HL-60 (cell line): ENCODE measurements around the gene CRBN.

ENCODE experiments used
- GABPA ChIP-seq: IDR thresholded peaks from 2 replicates; pipeline ENCODE4 v1.6.1; 2012; ENCODE audit warnings: low read depth
- POLR2AphosphoS5 ChIP-seq: IDR thresholded peaks from 2 replicates; pipeline ENCODE4 v1.6.1; 2012; ENCODE audit warnings: low read depth
- SPI1 ChIP-seq: IDR thresholded peaks from 2 replicates; pipeline ENCODE4 v1.6.1; 2012; ENCODE audit warnings: low read depth, mild to moderate bottlenecking, borderline replicate concordance
- TF ChIP-seq, protein P1 (sequence below): IDR thresholded peaks from one replicate; pipeline ENCODE4 v1.5.1; 2011; ENCODE audit warnings: low read length, control low read depth, inconsistent platforms; ENCODE audit not compliant: insufficient read depth
- TF ChIP-seq, protein P2 (sequence below): IDR thresholded peaks from 2 replicates; pipeline ENCODE4 v1.6.1; 2012; ENCODE audit warnings: low read depth; ENCODE audit not compliant: insufficient replicate concordance

DNA sequence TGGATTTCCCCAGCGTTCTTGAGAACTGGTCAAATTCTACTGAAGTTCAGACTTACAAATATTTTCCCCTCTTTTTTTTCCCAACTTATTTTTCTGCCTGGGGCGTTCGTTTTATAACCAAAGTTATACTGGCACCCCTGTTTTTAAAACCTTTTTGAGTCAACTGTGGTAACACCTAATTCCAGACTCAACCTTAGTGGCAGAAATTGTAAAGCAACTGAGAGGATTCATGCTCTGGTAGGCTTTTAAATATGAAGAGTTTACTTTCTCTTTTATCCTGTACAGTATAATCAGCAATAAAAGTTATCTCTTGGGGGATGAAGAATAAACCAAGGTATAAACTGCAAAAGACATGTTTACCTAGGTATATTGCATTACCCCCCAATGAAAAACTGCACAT, 71.6 kb downstream of the CRBN start:
- TF ChIP-seq, protein P1, sequence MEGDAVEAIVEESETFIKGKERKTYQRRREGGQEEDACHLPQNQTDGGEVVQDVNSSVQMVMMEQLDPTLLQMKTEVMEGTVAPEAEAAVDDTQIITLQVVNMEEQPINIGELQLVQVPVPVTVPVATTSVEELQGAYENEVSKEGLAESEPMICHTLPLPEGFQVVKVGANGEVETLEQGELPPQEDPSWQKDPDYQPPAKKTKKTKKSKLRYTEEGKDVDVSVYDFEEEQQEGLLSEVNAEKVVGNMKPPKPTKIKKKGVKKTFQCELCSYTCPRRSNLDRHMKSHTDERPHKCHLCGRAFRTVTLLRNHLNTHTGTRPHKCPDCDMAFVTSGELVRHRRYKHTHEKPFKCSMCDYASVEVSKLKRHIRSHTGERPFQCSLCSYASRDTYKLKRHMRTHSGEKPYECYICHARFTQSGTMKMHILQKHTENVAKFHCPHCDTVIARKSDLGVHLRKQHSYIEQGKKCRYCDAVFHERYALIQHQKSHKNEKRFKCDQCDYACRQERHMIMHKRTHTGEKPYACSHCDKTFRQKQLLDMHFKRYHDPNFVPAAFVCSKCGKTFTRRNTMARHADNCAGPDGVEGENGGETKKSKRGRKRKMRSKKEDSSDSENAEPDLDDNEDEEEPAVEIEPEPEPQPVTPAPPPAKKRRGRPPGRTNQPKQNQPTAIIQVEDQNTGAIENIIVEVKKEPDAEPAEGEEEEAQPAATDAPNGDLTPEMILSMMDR: no peak
- TF ChIP-seq POLR2AphosphoS5: no peak
- TF ChIP-seq, protein P2, sequence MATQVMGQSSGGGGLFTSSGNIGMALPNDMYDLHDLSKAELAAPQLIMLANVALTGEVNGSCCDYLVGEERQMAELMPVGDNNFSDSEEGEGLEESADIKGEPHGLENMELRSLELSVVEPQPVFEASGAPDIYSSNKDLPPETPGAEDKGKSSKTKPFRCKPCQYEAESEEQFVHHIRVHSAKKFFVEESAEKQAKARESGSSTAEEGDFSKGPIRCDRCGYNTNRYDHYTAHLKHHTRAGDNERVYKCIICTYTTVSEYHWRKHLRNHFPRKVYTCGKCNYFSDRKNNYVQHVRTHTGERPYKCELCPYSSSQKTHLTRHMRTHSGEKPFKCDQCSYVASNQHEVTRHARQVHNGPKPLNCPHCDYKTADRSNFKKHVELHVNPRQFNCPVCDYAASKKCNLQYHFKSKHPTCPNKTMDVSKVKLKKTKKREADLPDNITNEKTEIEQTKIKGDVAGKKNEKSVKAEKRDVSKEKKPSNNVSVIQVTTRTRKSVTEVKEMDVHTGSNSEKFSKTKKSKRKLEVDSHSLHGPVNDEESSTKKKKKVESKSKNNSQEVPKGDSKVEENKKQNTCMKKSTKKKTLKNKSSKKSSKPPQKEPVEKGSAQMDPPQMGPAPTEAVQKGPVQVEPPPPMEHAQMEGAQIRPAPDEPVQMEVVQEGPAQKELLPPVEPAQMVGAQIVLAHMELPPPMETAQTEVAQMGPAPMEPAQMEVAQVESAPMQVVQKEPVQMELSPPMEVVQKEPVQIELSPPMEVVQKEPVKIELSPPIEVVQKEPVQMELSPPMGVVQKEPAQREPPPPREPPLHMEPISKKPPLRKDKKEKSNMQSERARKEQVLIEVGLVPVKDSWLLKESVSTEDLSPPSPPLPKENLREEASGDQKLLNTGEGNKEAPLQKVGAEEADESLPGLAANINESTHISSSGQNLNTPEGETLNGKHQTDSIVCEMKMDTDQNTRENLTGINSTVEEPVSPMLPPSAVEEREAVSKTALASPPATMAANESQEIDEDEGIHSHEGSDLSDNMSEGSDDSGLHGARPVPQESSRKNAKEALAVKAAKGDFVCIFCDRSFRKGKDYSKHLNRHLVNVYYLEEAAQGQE: no peak
- TF ChIP-seq GABPA: no peak
- no peak for TF ChIP-seq SPI1
